Measurements from ENCODE around the gene OLFM4. TPM values are rescaled to one million over a fixed set of nuclear protein-coding genes. Genes with fewer than 3 reads are reported as not detected.
A peak's percentile ranks its signal among the peaks of the same experiment; 100 is the strongest.

The OLFM4 gene
- not detected for total RNA-seq
- not detected for polyA plus RNA-seq

DNA sequence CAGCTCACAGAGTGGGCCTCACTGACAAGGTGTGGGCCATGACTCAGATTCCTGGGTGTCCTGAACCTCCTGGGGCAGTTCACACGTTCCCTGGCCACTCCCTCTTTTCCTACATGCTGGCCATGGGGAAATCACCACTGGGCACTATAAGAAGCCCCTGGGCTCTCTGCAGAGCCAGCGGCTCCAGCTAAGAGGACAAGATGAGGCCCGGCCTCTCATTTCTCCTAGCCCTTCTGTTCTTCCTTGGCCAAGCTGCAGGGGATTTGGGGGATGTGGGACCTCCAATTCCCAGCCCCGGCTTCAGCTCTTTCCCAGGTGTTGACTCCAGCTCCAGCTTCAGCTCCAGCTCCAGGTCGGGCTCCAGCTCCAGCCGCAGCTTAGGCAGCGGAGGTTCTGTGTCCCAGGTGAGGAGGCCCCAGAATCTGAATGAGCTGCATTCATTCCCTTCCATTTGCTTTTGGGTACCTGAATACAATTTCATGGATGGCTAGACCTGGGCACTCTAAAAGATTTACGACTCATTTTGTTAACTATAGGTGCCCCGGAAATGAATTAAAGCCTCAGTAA, at the start of gene OLFM4:
Gene OLFM4 (plus strand): TSS at position 177 of the 567 bp plus-strand sequence. CDS start 24 bp downstream, at position 201.
- no peaks in the 10 kb centered on the region for H3K27me3 ChIP-seq (ENCODE audit: control insufficient read depth, insufficient read depth, low read length)
- Mint-ChIP-seq H3K4me1 (no peaks in the 10 kb centered on the region), H3K36me3 (no peaks in the 10 kb centered on the region), H3K27me3 (no peaks in the 10 kb centered on the region), H3K27ac (no peak within 1 kb of the TSS), H3K9me3 (peaks cover 0 to 1% (median 0%) of the 10 kb centered on the region in 7 donors), H3K4me3 (no peak within 1 kb of the TSS)
- no peaks in the 10 kb centered on the region for H3K9me3 ChIP-seq (ENCODE audit: control insufficient read depth in 2 of 2, low read length in 2 of 2)
- DNase-seq (no peak), ATAC-seq (ENCODE audit: low read depth in 2 of 2) (no peak)
- no peaks in the 10 kb centered on the region for H3K4me1 ChIP-seq (ENCODE audit: control insufficient read depth, insufficient read depth, low read length, poor library complexity, severe bottlenecking)
- no peaks in the 10 kb centered on the region for H3K36me3 ChIP-seq (ENCODE audit: control insufficient read depth, insufficient read depth, low read length)
- H3K27ac ChIP-seq (ENCODE audit: insufficient read depth, low read length, poor library complexity, severe bottlenecking): no peak within 1 kb of the TSS
- H3K4me3 ChIP-seq (ENCODE audit: low read depth, low read length): no peak within 1 kb of the TSS

GRCh38 chr13:52978989-52979388, 49.6 kb upstream of the OLFM4 start:
- Histone ChIP-seq H3K4me1 (ENCODE audit: control insufficient read depth, insufficient read depth, low read length, poor library complexity, severe bottlenecking) (no peaks in the 10 kb centered on the region), H3K27ac (ENCODE audit: insufficient read depth, low read length, poor library complexity, severe bottlenecking) (no peak overlapping the region), H3K9me3 (ENCODE audit: control insufficient read depth in 2 of 2, low read length in 2 of 2) (no peaks in the 10 kb centered on the region), H3K36me3 (ENCODE audit: control insufficient read depth, insufficient read depth, low read length) (no peaks in the 10 kb centered on the region), H3K4me3 (ENCODE audit: low read depth, low read length) (no peak overlapping the region), H3K27me3 (ENCODE audit: control insufficient read depth, insufficient read depth, low read length) (no peaks in the 10 kb centered on the region)
- Mint-ChIP-seq H3K4me1 (no peaks in the 10 kb centered on the region), H3K27me3 (peaks cover 4% of the 10 kb centered on the region), H3K9me3 (peaks cover 0 to under 1% (median 0%) of the 10 kb centered on the region in 7 donors), H3K4me3 (no peak overlapping the region), H3K36me3 (no peaks in the 10 kb centered on the region), H3K27ac (no peak overlapping the region)
- DNase-seq (no peak), ATAC-seq (ENCODE audit: low read depth in 2 of 2) (no peak)

DNA sequence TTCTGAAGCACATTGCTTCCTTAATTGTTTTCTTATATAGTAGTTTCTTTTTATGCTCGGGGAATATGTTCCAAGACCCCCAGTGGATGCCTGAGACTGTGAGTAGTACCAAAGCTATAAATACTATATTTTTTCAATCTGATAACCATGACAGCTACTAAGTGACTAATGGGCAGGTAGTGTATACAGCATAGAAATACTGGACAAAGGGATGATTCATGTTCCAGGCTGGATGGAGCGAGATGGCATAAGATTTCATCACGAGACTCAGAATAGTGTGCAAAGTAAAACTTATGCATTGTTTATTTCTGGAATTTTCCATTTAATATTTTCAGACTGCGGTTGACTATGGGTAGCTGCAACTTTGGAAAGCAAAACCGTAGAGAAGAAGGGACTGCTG, 47.9 kb upstream of the OLFM4 start:
- H3K36me3 ChIP-seq (ENCODE audit: control insufficient read depth, insufficient read depth, low read length): no peaks in the 10 kb centered on the region
- H3K36me3 Mint-ChIP-seq: no peaks in the 10 kb centered on the region
- no peaks in the 10 kb centered on the region for H3K27me3 ChIP-seq (ENCODE audit: control insufficient read depth, insufficient read depth, low read length)
- no peaks in the 10 kb centered on the region for H3K4me1 ChIP-seq (ENCODE audit: control insufficient read depth, insufficient read depth, low read length, poor library complexity, severe bottlenecking)
- no peak overlapping the region for H3K27ac Mint-ChIP-seq
- H3K27me3 Mint-ChIP-seq: peaks cover 7% of the 10 kb centered on the region
- no peaks in the 10 kb centered on the region for H3K9me3 ChIP-seq (ENCODE audit: control insufficient read depth in 2 of 2, low read length in 2 of 2)
- H3K27ac ChIP-seq (ENCODE audit: insufficient read depth, low read length, poor library complexity, severe bottlenecking): no peak overlapping the region
- no peak overlapping the region for H3K4me3 ChIP-seq (ENCODE audit: low read depth, low read length)
- no peaks in the 10 kb centered on the region for H3K9me3 Mint-ChIP-seq
- no peak for DNase-seq
- H3K4me3 Mint-ChIP-seq: no peak overlapping the region
- no peaks in the 10 kb centered on the region for H3K4me1 Mint-ChIP-seq
- ATAC-seq (ENCODE audit: low read depth in 2 of 2): no peak

GRCh38 chr13:52983836-52984235, 44.8 kb upstream of the OLFM4 start:
- no peaks in the 10 kb centered on the region for H3K36me3 ChIP-seq (ENCODE audit: control insufficient read depth, insufficient read depth, low read length)
- no peaks in the 10 kb centered on the region for H3K27me3 ChIP-seq (ENCODE audit: control insufficient read depth, insufficient read depth, low read length)
- H3K9me3 ChIP-seq (ENCODE audit: control insufficient read depth in 2 of 2, low read length in 2 of 2): no peaks in the 10 kb centered on the region
- no peak overlapping the region for H3K4me3 ChIP-seq (ENCODE audit: low read depth, low read length)
- no peak overlapping the region for H3K27ac ChIP-seq (ENCODE audit: insufficient read depth, low read length, poor library complexity, severe bottlenecking)
- no peaks in the 10 kb centered on the region for H3K9me3 Mint-ChIP-seq
- H3K4me1 Mint-ChIP-seq: no peaks in the 10 kb centered on the region
- H3K36me3 Mint-ChIP-seq: no peaks in the 10 kb centered on the region
- DNase-seq: no peak
- H3K27ac Mint-ChIP-seq: no peak overlapping the region
- H3K4me3 Mint-ChIP-seq: no peak overlapping the region
- H3K4me1 ChIP-seq (ENCODE audit: control insufficient read depth, insufficient read depth, low read length, poor library complexity, severe bottlenecking): no peaks in the 10 kb centered on the region
- peaks cover 7% of the 10 kb centered on the region for H3K27me3 Mint-ChIP-seq
- no peak for ATAC-seq (ENCODE audit: low read depth in 2 of 2)

GRCh38 chr13:52984881-52985363, 43.7 kb upstream of the OLFM4 start:
- Histone ChIP-seq H3K9me3 (ENCODE audit: control insufficient read depth in 2 of 2, low read length in 2 of 2) (no peaks in the 10 kb centered on the region), H3K27ac (ENCODE audit: insufficient read depth, low read length, poor library complexity, severe bottlenecking) (no peak overlapping the region), H3K4me1 (ENCODE audit: control insufficient read depth, insufficient read depth, low read length, poor library complexity, severe bottlenecking) (no peaks in the 10 kb centered on the region), H3K4me3 (ENCODE audit: low read depth, low read length) (no peak overlapping the region), H3K36me3 (ENCODE audit: control insufficient read depth, insufficient read depth, low read length) (no peaks in the 10 kb centered on the region), H3K27me3 (ENCODE audit: control insufficient read depth, insufficient read depth, low read length) (no peaks in the 10 kb centered on the region)
- peaks cover 7% of the 10 kb centered on the region for H3K27me3 Mint-ChIP-seq
- peak overlapping the region in 1 of 3 donors; percentile 0 for H3K27ac Mint-ChIP-seq
- no peaks in the 10 kb centered on the region for H3K36me3 Mint-ChIP-seq
- H3K4me3 Mint-ChIP-seq: no peak overlapping the region
- no peak for ATAC-seq (ENCODE audit: low read depth in 2 of 2)
- no peaks in the 10 kb centered on the region for H3K9me3 Mint-ChIP-seq
- no peak for DNase-seq
- no peaks in the 10 kb centered on the region for H3K4me1 Mint-ChIP-seq

DNA sequence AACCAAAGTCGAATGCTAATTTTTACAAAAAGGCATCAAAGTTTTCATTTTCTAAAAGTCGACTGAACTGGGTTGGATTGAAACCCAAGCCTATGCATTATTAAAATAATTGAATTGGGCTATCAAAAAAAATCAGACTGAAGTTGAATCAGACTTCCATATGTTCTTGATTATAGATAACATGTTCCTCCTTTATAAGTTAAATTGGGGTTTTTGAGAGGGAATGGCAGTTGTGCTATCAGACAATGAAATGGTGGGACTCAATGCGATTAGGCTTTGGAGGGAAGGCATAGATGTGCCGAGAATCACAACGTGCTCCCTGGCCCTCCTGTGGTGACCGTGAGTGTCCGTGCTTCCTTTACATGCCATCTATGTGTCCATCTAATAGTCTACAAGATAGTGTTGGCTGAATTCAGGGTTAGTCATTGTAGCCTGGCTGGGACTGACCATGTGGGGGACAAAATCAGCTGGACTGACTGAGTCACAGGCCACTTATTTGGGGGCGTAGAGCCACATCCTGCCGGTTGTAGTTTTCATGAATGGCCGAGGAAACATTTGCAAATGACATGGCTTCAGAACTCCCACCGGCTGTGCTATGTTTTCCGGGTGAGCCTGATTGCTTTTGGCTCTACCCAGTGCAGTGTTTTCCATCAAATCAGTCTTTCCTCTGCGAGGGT, 37.1 kb upstream of the OLFM4 start:
- H3K4me1 Mint-ChIP-seq: no peaks in the 10 kb centered on the region
- H3K4me3 Mint-ChIP-seq: no peak overlapping the region
- no peak overlapping the region for H3K27ac ChIP-seq (ENCODE audit: insufficient read depth, low read length, poor library complexity, severe bottlenecking)
- H3K27me3 ChIP-seq (ENCODE audit: control insufficient read depth, insufficient read depth, low read length): peaks cover 2% of the 10 kb centered on the region
- peaks cover 0 to 1% (median 0%) of the 10 kb centered on the region in 7 donors for H3K9me3 Mint-ChIP-seq
- H3K36me3 ChIP-seq (ENCODE audit: control insufficient read depth, insufficient read depth, low read length): no peaks in the 10 kb centered on the region
- H3K4me3 ChIP-seq (ENCODE audit: low read depth, low read length): no peak overlapping the region
- peaks cover 7% of the 10 kb centered on the region for H3K27me3 Mint-ChIP-seq
- DNase-seq (no peak), ATAC-seq (ENCODE audit: low read depth in 2 of 2) (no peak)
- H3K9me3 ChIP-seq (ENCODE audit: control insufficient read depth in 2 of 2, low read length in 2 of 2): no peaks in the 10 kb centered on the region
- no peak overlapping the region for H3K27ac Mint-ChIP-seq
- no peaks in the 10 kb centered on the region for H3K4me1 ChIP-seq (ENCODE audit: control insufficient read depth, insufficient read depth, low read length, poor library complexity, severe bottlenecking)
- H3K36me3 Mint-ChIP-seq: no peaks in the 10 kb centered on the region

DNA sequence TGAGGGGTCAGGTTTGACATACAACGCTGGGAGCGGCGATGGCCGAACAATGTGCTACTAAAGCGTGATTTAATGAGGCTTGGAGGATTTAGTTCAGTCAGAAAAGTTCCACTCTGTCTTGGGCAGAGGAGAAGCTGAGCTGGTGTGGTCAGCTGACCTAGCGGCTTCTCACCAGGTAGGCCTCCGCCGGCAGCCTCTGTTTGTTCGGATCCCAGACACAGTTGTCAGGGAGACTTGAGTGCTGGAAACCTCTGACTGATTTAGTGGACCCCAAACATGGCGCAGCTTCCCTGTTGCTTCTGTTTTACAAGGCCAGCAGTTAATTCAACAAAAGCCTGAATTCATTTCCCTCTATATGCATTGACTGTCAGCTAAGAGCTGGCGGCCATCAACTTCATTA, 36.5 kb upstream of the OLFM4 start:
- H3K36me3 Mint-ChIP-seq: no peaks in the 10 kb centered on the region
- Histone ChIP-seq H3K36me3 (ENCODE audit: control insufficient read depth, insufficient read depth, low read length) (no peaks in the 10 kb centered on the region), H3K4me1 (ENCODE audit: control insufficient read depth, insufficient read depth, low read length, poor library complexity, severe bottlenecking) (no peaks in the 10 kb centered on the region), H3K27ac (ENCODE audit: insufficient read depth, low read length, poor library complexity, severe bottlenecking) (no peak overlapping the region), H3K27me3 (ENCODE audit: control insufficient read depth, insufficient read depth, low read length) (peaks cover 2% of the 10 kb centered on the region), H3K4me3 (ENCODE audit: low read depth, low read length) (no peak overlapping the region), H3K9me3 (ENCODE audit: control insufficient read depth in 2 of 2, low read length in 2 of 2) (no peaks in the 10 kb centered on the region)
- H3K9me3 Mint-ChIP-seq: peaks cover 0 to 1% (median 0%) of the 10 kb centered on the region in 7 donors
- no peaks in the 10 kb centered on the region for H3K4me1 Mint-ChIP-seq
- DNase-seq (no peak), ATAC-seq (ENCODE audit: low read depth in 2 of 2) (no peak)
- H3K27me3 Mint-ChIP-seq: peaks cover 7% of the 10 kb centered on the region
- no peak overlapping the region for H3K4me3 Mint-ChIP-seq
- H3K27ac Mint-ChIP-seq: no peak overlapping the region

DNA sequence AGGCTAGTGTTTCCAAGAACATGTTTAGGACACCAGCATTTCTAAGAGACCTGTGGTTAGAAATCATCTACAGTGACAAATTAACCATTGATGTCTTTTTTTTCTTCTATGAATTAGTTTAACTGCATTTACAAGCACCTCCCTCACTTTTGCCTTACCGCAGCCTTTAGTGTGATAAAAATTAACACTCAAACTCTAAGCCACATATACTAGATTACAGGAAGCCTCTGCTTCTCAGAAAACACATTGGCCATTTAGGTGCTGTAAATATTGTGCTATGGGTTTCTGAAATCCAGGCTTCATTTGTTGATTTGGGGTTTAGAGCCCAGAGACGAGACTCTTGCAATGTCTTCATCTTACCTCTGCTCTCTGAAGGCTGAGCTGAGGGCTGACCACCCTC, 34.6 kb upstream of the OLFM4 start:
- H3K36me3 Mint-ChIP-seq: no peaks in the 10 kb centered on the region
- H3K4me3 Mint-ChIP-seq: no peak overlapping the region
- Histone ChIP-seq H3K4me1 (ENCODE audit: control insufficient read depth, insufficient read depth, low read length, poor library complexity, severe bottlenecking) (no peaks in the 10 kb centered on the region), H3K27ac (ENCODE audit: insufficient read depth, low read length, poor library complexity, severe bottlenecking) (no peak overlapping the region), H3K27me3 (ENCODE audit: control insufficient read depth, insufficient read depth, low read length) (peaks cover 2% of the 10 kb centered on the region), H3K36me3 (ENCODE audit: control insufficient read depth, insufficient read depth, low read length) (no peaks in the 10 kb centered on the region), H3K4me3 (ENCODE audit: low read depth, low read length) (no peak overlapping the region), H3K9me3 (ENCODE audit: control insufficient read depth in 2 of 2, low read length in 2 of 2) (no peaks in the 10 kb centered on the region)
- ATAC-seq (ENCODE audit: low read depth in 2 of 2): no peak
- H3K9me3 Mint-ChIP-seq: peaks cover 0 to 3% (median 0%) of the 10 kb centered on the region in 7 donors
- no peak for DNase-seq
- no peaks in the 10 kb centered on the region for H3K4me1 Mint-ChIP-seq
- peaks cover 7% of the 10 kb centered on the region for H3K27me3 Mint-ChIP-seq
- H3K27ac Mint-ChIP-seq: no peak overlapping the region
